HepG2 (cell line): ENCODE measurements around the gene NDC1. TPM values are rescaled to one million over a fixed set of nuclear protein-coding genes. Genes with fewer than 3 reads are reported as not detected.

ENCODE experiments used
- E2F2 ChIP-seq: sonication (generic); formaldehyde crosslinking; IDR thresholded peaks from 2 replicates; pipeline ENCODE4 v1.4.0; 2020; ENCODE audit warnings: missing genetic modification reagents, borderline replicate concordance
- FOXP1 ChIP-seq, 2 experiments: fragments of 450-650 bp in 1 of 2; IDR thresholded peaks; 2 replicates each; pipeline ENCODE4 v1.6.1; 2017 to 2018; ENCODE audit warnings: antibody characterized with exemption in 1 of 2
- GPBP1L1 ChIP-seq: sonication (generic); formaldehyde crosslinking; IDR thresholded peaks from 2 replicates; pipeline ENCODE4 v1.5.0; 2020; ENCODE audit warnings: mild to moderate bottlenecking, missing genetic modification reagents
- GTF3A ChIP-seq: sonication (generic); formaldehyde crosslinking; conservative IDR thresholded peaks from 2 replicates; pipeline ENCODE4 v1.4.0; 2020; ENCODE audit warnings: mild to moderate bottlenecking, missing genetic modification reagents
- HDAC6 ChIP-seq: fragments of 200-600 bp; sonication (generic); IDR thresholded peaks from 2 replicates; pipeline ENCODE4 v1.7.0; 2017; ENCODE audit warnings: mild to moderate bottlenecking, antibody characterized with exemption, low read length, low read depth
- MED8 ChIP-seq: sonication (generic); formaldehyde crosslinking; IDR thresholded peaks from 2 replicates; pipeline ENCODE4 v1.8.1; 2023; ENCODE audit warnings: mild to moderate bottlenecking, missing genetic modification reagents; ENCODE audit not compliant: insufficient replicate concordance
- MEIS1 ChIP-seq: sonication (generic); formaldehyde crosslinking; IDR thresholded peaks from 2 replicates; pipeline ENCODE4 v1.9.0; 2021; ENCODE audit warnings: mild to moderate bottlenecking, missing genetic modification reagents, moderate library complexity, borderline replicate concordance
- MXD3 ChIP-seq: IDR thresholded peaks from 2 replicates; pipeline ENCODE4 v1.6.1; 2016; ENCODE audit warnings: mild to moderate bottlenecking, missing biosample characterization, missing genetic modification reagents
- MXD4 ChIP-seq: IDR thresholded peaks from 2 replicates; pipeline ENCODE4 v1.6.1; 2016; ENCODE audit warnings: mild to moderate bottlenecking, missing biosample characterization, missing genetic modification reagents
- NFE2L2 ChIP-seq: fragments of 150-350 bp; IDR thresholded peaks from 2 replicates; pipeline ENCODE4 v1.6.1; 2014; ENCODE audit warnings: low read length
- PCBP2 ChIP-seq: fragments of 200-400 bp; formaldehyde crosslinking; optimal IDR thresholded peaks from 2 replicates; pipeline ENCODE3; 2018; ENCODE audit warnings: low read length, low read depth; ENCODE audit not compliant: poor library complexity, severe bottlenecking
- PHF5A ChIP-seq: IDR thresholded peaks from one replicate; pipeline ENCODE4 v1.6.1; 2018; ENCODE audit warnings: low read depth, missing genetic modification reagents; ENCODE audit not compliant: unreplicated experiment
- PITX1 ChIP-seq: sonication (generic); formaldehyde crosslinking; IDR thresholded peaks from 2 replicates; pipeline ENCODE4 v1.5.1; 2020; ENCODE audit warnings: mild to moderate bottlenecking, missing genetic modification reagents
- RBAK ChIP-seq: sonication (generic); formaldehyde crosslinking; IDR thresholded peaks from 2 replicates; pipeline ENCODE4 v1.5.1; 2020; ENCODE audit warnings: mild to moderate bottlenecking, missing genetic modification reagents
- SP2 ChIP-seq: sonication (generic); formaldehyde crosslinking; IDR thresholded peaks from 2 replicates; pipeline ENCODE4 v1.5.1; 2020; ENCODE audit warnings: mild to moderate bottlenecking, missing genetic modification reagents
- TBX2 ChIP-seq: sonication (generic); formaldehyde crosslinking; IDR thresholded peaks from 2 replicates; pipeline ENCODE4 v1.5.0; 2020; ENCODE audit warnings: missing genetic modification reagents, mild to moderate bottlenecking, borderline replicate concordance
- TRIM22 ChIP-seq: fragments of 450-650 bp; IDR thresholded peaks from 2 replicates; pipeline ENCODE4 v1.6.1; 2017
- USF2 ChIP-seq, 2 experiments: sonication (generic) in 1 of 2; formaldehyde crosslinking in 1 of 2; IDR thresholded peaks; 2 replicates each; pipeline versions ENCODE4 v1.5.1 to v1.6.1; 2011 to 2020; ENCODE audit warnings: borderline replicate concordance in 1 of 2, low read depth in 1 of 2, low read length in 1 of 2, mild to moderate bottlenecking in 1 of 2, missing genetic modification reagents in 1 of 2, moderate library complexity in 1 of 2
- ZNF414 ChIP-seq: sonication (generic); formaldehyde crosslinking; IDR thresholded peaks from 2 replicates; pipeline ENCODE4 v1.5.0; 2020; ENCODE audit warnings: missing genetic modification reagents
- ZNF619 ChIP-seq: sonication (generic); formaldehyde crosslinking; IDR thresholded peaks from 2 replicates; pipeline ENCODE4 v1.4.0; 2020; ENCODE audit warnings: mild to moderate bottlenecking, missing genetic modification reagents
- ZNF772 ChIP-seq: sonication (generic); formaldehyde crosslinking; IDR thresholded peaks from 2 replicates; pipeline ENCODE4 v1.5.0; 2020; ENCODE audit warnings: mild to moderate bottlenecking, missing genetic modification reagents
- polyA plus RNA-seq, 8 experiments: library from polyadenylated mRNA; depleted of rRNA in 3 of 8; stranded (reverse) in 7 of 8; unstranded in 1 of 8; fragments of >200 nt; fragmentation: Illumina TruSeq in 4 of 8; extraction: Trizol in 4 of 8; gene quantifications; 2 replicates each; pipeline versions ENCODE4 v1.2.1 to v1.2.3, GENCODE V29; 2011 to 2016; ENCODE audit warnings: low read depth in 4 of 8, missing spikeins in 1 of 8, mixed read lengths in 1 of 8; ENCODE audit not compliant: insufficient read depth in 1 of 8
- total RNA-seq, 5 experiments: library from RNA; depleted of rRNA; stranded (reverse); fragments of >200 nt; fragmentation: Illumina TruSeq; extraction: Trizol; gene quantifications; 2 replicates each; pipeline ENCODE4 v1.2.3, GENCODE V29; 2016; ENCODE audit warnings: low read depth in 1 of 5

NDC1 gene
- total and polyA plus RNA-seq, 2 of the 13 experiments (the other 11 are each of a cell fraction or from before 2014, with no cell fraction given) = 38.1 to 50.9 TPM

GRCh38 chr1:53837924-53838653 is at the start of gene NDC1 (continued):
- peak; percentile 92; the same call in 1 of the 2 replicates for TF ChIP-seq HDAC6
- TF ChIP-seq PITX1 (CRISPR knock-in tag) = peak; percentile 75
- TF ChIP-seq RBAK (CRISPR knock-in tag) = 0 out of 2 replicates have a peak, but pooled peaks have one; percentile 47
- no peak for TF ChIP-seq NFE2L2
- TF ChIP-seq ZNF619 = peak; percentile 97
- no peak; the same call in 1 of the 2 replicates for TF ChIP-seq ZNF772
- TF ChIP-seq TRIM22 = no peak
- peak; percentile 83; the same call in 1 of the 2 replicates for TF ChIP-seq TBX2 (CRISPR knock-in tag)
- TF ChIP-seq E2F2 (CRISPR knock-in tag) = peak; percentile 84; the same call in 1 of the 2 replicates
- no peak for TF ChIP-seq PCBP2
- TF ChIP-seq MXD4 (CRISPR knock-in tag) = peak; percentile 84
- peak; percentile 90 for TF ChIP-seq PHF5A (CRISPR knock-in tag)
- no peak for TF ChIP-seq USF2 (IDR thresholded peaks at IDR 0.05; ENCODE audit: low read depth, low read length)
- TF ChIP-seq USF2 (CRISPR knock-in tag; IDR thresholded peaks at IDR 0.05; ENCODE audit: borderline replicate concordance) = no peak; the same call in 1 of the 2 replicates
- TF ChIP-seq GPBP1L1 = no peak
- no peak for TF ChIP-seq MED8 (CRISPR knock-in tag)
- TF ChIP-seq MEIS1 (CRISPR knock-in tag) = peak; percentile 85
- TF ChIP-seq MXD3 (CRISPR knock-in tag) = peak; percentile 81
- TF ChIP-seq SP2 (CRISPR knock-in tag) = peak; percentile 64
- peak; percentile 93 for TF ChIP-seq GTF3A
- TF ChIP-seq ZNF414 = no peak
- TF ChIP-seq FOXP1 (IDR thresholded peaks at IDR 0.05) = no peak
- peak; percentile 19; the same call in 1 of the 2 replicates for TF ChIP-seq FOXP1 (CRISPR knock-in tag; IDR thresholded peaks at IDR 0.05)
